Measurements from ENCODE around the gene SLC1A2.

- no peak for TF ChIP-seq CTCF (IDR thresholded peaks at IDR 0.05; ENCODE audit: insufficient read depth, low read length, poor library complexity, severe bottlenecking)
- no peak for TF ChIP-seq EZH2phosphoT487 (conservative IDR thresholded peaks at IDR 0.05; ENCODE audit: low read length)
Observed at GRCh38 chr11:35347921-35348331, 71.4 kb downstream of the SLC1A2 start.
